DOHH2 (cell line): ENCODE results near the gene IPO9.

Source experiments
- H3F3A ChIP-seq: fragments of 200-600 bp; sonication (generic), shearing (Covaris generic); 2 replicates; pipeline ENCODE4 v1.6.0; 2016; ENCODE audit warnings: antibody characterized with exemption, mild to moderate bottlenecking; ENCODE audit not compliant: control insufficient read depth, insufficient read depth
- H3K27ac ChIP-seq: fragments of 200-600 bp; sonication (generic); 2 replicates; pipeline ENCODE4 v1.5.1; 2014; ENCODE audit warnings: low read depth, mild to moderate bottlenecking, low read length, moderate library complexity
- H3K27me3 ChIP-seq: fragments of 200-600 bp; sonication (generic); 2 replicates; pipeline ENCODE4 v1.6.1; 2014; ENCODE audit warnings: mild to moderate bottlenecking, low read length, mixed read lengths; ENCODE audit not compliant: control insufficient read depth
- H3K36me3 ChIP-seq: fragments of 200-600 bp; sonication (generic); 2 replicates; pipeline ENCODE4 v1.6.1; 2014; ENCODE audit warnings: mild to moderate bottlenecking, low read length, moderate library complexity, mixed read lengths; ENCODE audit not compliant: control insufficient read depth
- H3K4me1 ChIP-seq: fragments of 200-600 bp; sonication (generic); 2 replicates; pipeline ENCODE4 v1.6.1; 2014; ENCODE audit warnings: mild to moderate bottlenecking, low read length, mixed read lengths; ENCODE audit not compliant: control insufficient read depth
- H3K4me2 ChIP-seq: fragments of 200-600 bp; sonication (generic); 2 replicates; pipeline ENCODE4 v1.6.0; 2014; ENCODE audit warnings: mild to moderate bottlenecking, low read length, moderate library complexity
- H3K4me3 ChIP-seq: fragments of 200-600 bp; sonication (generic); 2 replicates; pipeline ENCODE4 v1.5.1; 2014; ENCODE audit warnings: mild to moderate bottlenecking, low read length, mixed read lengths
- H3K79me2 ChIP-seq: fragments of 200-600 bp; sonication (generic); 2 replicates; pipeline ENCODE4 v1.6.1; 2014; ENCODE audit warnings: mild to moderate bottlenecking, low read length, mixed read lengths; ENCODE audit not compliant: control insufficient read depth
- H3K9me2 ChIP-seq: fragments of 200-600 bp; sonication (generic); replicated peaks from 2 replicates; pipeline ENCODE4 v1.6.1; 2014; ENCODE audit warnings: mild to moderate bottlenecking, low read length, mixed read lengths; ENCODE audit not compliant: control insufficient read depth
- H3K9me3 ChIP-seq: fragments of 200-600 bp; sonication (generic); 2 replicates; pipeline ENCODE4 v1.6.1; 2014; ENCODE audit warnings: antibody characterized with exemption, low read length, mixed read lengths; ENCODE audit not compliant: control insufficient read depth, insufficient read depth
- H4K20me1 ChIP-seq: fragments of 200-600 bp; sonication (generic); 2 replicates; pipeline ENCODE4 v1.6.0; 2014; ENCODE audit warnings: low read depth, mild to moderate bottlenecking, antibody characterized with exemption, low read length, moderate library complexity; ENCODE audit not compliant: control insufficient read depth, insufficient read depth
- EZH2phosphoT487 ChIP-seq: fragments of 200-600 bp; sonication (generic); IDR thresholded peaks from 2 replicates; pipeline ENCODE4 v1.6.1; 2017; ENCODE audit warnings: borderline replicate concordance, mild to moderate bottlenecking, antibody characterized with exemption, low read length, moderate library complexity, mixed read lengths
- TF ChIP-seq, protein P1 (sequence below): fragments of 200-600 bp; sonication (generic); IDR thresholded peaks from one replicate; pipeline ENCODE4 v1.5.1; 2014; ENCODE audit warnings: antibody characterized with exemption, mild to moderate bottlenecking, low read depth, low read length; ENCODE audit not compliant: poor library complexity, severe bottlenecking

Gene IPO9

DNA sequence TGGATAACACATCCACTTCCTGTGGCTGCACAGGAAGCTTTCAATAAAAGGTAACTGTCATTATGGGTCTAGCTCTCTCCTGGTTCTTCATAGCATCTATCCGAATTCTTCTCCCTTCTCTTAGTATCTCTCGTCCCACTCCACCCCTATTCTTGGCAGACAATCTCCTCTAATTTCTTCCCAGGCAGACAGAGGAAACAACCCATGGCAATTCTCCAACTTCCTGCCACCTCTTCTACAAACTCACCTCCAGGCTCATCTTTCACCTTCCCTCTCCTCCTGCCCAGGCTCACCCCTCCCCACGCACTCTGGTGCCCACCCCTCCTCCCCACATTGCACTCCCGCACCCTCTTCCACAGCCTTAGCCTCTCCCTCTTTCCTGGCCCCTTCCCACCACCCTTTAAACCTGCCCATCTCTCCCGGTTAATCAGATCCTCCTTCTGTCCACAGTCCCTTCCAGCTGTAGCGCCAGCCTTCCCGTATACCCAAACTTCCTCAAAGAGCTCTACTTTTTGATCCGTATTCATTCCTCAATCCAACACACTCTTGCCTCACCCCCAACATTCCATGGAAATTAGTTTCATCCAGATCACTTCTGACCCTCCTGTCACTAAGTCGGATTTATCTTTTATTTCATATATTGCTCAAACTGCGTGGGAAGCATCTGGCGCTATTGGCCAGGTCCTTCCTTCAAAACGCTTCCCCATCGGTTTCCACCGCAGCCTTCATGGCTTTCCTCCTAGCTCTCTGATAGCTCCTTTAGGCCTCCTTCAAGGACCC, 85.7 kb downstream of the IPO9 start:
- H3K4me2 ChIP-seq, result no peak overlapping the region
- H3K79me2 ChIP-seq, result no peaks in the 10 kb centered on the region
- H3K27me3 ChIP-seq, result peaks cover 20% of the 10 kb centered on the region
- TF ChIP-seq, protein P1, sequence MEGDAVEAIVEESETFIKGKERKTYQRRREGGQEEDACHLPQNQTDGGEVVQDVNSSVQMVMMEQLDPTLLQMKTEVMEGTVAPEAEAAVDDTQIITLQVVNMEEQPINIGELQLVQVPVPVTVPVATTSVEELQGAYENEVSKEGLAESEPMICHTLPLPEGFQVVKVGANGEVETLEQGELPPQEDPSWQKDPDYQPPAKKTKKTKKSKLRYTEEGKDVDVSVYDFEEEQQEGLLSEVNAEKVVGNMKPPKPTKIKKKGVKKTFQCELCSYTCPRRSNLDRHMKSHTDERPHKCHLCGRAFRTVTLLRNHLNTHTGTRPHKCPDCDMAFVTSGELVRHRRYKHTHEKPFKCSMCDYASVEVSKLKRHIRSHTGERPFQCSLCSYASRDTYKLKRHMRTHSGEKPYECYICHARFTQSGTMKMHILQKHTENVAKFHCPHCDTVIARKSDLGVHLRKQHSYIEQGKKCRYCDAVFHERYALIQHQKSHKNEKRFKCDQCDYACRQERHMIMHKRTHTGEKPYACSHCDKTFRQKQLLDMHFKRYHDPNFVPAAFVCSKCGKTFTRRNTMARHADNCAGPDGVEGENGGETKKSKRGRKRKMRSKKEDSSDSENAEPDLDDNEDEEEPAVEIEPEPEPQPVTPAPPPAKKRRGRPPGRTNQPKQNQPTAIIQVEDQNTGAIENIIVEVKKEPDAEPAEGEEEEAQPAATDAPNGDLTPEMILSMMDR, result no peak
- TF ChIP-seq EZH2phosphoT487, result no peak
- no peaks in the 10 kb centered on the region for H3F3A ChIP-seq
- H3K9me2 ChIP-seq, result no peaks in the 10 kb centered on the region
- H3K4me3 ChIP-seq, result no peak overlapping the region
- no peaks in the 10 kb centered on the region for H4K20me1 ChIP-seq
- H3K9me3 ChIP-seq, result no peaks in the 10 kb centered on the region
- H3K4me1 ChIP-seq, result no peaks in the 10 kb centered on the region
- no peak overlapping the region for H3K27ac ChIP-seq
- no peaks in the 10 kb centered on the region for H3K36me3 ChIP-seq

DNA sequence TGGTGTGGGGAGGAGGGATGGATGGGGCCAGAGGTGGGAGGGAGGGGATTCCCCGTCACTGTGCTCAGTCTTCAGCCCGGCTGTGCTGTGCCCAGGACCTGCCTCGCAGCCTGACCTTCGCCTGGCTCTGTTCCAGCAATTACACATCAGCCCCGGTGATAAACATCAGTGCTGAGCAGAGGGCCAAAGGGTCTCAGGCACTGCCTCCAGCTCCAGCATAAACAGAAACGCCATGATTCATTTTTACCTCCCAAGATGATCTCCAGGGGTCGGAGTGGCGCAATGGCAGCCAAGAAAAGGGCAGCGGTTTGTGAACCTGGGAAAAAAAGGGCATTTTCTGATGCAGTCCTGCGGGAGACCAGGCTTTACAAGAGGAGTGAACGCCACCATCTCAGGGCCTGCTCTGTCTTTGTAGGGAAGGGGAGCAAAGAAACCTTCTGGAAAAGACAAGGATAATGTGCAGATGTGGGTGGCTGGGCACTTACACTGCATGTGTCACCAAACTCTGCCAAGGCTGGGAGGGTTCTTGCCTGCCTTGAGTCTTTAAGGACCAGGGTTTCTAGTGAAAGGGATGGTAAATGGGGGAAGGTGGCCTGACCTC, 87.8 kb downstream of the IPO9 start:
- no peak overlapping the region for H3K27ac ChIP-seq
- H3K9me3 ChIP-seq, result no peaks in the 10 kb centered on the region
- H4K20me1 ChIP-seq, result no peaks in the 10 kb centered on the region
- no peaks in the 10 kb centered on the region for H3K4me1 ChIP-seq
- peaks cover 17% of the 10 kb centered on the region for H3K27me3 ChIP-seq
- H3K36me3 ChIP-seq, result no peaks in the 10 kb centered on the region
- no peak overlapping the region for H3K4me2 ChIP-seq
- H3K4me3 ChIP-seq, result no peak overlapping the region
- no peaks in the 10 kb centered on the region for H3K9me2 ChIP-seq
- H3F3A ChIP-seq, result no peaks in the 10 kb centered on the region
- H3K79me2 ChIP-seq, result no peaks in the 10 kb centered on the region
- TF ChIP-seq, protein P1, result no peak
- TF ChIP-seq EZH2phosphoT487, result no peak

DNA sequence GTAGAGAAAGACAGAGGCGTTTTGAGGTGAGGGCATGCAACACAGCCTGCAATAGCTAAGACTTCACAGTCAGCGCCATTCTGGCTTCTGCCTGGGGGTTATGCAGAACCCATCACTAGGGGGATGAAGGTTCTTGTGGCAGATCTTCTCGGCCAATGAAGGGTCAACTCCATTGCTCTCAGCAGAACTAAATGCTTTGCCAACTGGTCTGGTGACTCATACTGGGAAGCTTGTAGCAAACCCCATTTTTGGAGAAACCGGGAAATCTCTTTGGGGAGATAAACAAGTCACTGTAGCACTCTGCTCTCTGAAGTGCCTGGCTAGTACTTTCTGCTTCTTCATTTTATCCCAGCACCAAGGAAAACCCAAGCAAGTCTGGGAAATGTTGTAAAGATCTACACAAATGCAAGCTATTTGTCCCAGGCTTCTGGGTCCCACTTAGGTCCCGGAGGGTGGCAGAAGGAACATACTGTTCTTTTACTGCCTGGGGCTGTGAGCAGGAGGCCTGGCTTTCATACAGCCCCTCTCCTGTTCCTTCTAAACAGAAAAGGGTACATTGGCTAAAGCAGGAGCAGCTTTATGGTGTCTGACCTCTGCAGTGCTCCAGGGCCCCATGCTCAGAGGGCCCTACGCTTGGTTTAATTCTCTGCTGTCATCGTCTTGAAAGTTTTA, 88.5 kb downstream of the IPO9 start:
- Histone ChIP-seq H3K27me3 (peaks cover 17% of the 10 kb centered on the region), H3F3A (no peaks in the 10 kb centered on the region), H3K79me2 (no peaks in the 10 kb centered on the region), H3K4me3 (no peak overlapping the region), H3K4me2 (no peak overlapping the region), H3K9me2 (no peaks in the 10 kb centered on the region), H3K9me3 (no peaks in the 10 kb centered on the region), H4K20me1 (no peaks in the 10 kb centered on the region), H3K27ac (no peak overlapping the region), H3K4me1 (no peaks in the 10 kb centered on the region), H3K36me3 (no peaks in the 10 kb centered on the region)
- TF ChIP-seq EZH2phosphoT487, result no peak
- TF ChIP-seq, protein P1, result no peak
